ENCODE data around the gene BICDL1. TPM values are rescaled to one million over a fixed set of nuclear protein-coding genes. Genes with fewer than 3 reads are reported as not detected.

Gene BICDL1
- total and polyA plus RNA-seq, 2 of the 4 experiments (the other 2 are of a cell fraction): not detected

DNA sequence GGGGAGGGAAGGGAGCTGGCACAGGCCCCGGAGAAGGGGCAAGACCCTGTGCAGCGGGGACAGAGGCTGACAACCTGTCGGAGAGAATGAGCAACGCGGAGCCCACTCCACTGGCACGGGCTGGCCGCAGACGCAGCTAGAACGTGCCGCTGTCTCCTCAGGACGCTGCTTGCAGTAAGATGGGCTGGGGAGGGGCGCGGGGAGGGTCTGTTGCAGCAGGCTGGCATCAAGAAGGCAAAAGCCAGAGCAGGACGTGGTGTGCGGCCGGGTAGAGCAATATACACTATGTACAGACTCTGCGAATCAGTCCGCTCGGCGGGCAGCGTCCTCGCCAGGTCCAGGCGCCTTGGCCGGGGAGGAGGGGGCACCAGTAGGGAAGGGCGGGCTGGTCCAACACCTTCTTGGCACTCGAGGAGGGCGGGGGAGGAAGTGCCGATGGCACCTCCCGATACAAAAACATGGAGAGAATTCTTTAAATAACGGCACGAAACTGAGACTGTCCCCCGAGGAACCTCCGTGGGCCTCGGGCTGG lies 107.7 kb downstream of the BICDL1 start:
- Histone ChIP-seq H3K4me1 (ENCODE audit: control insufficient read depth, insufficient read depth, low read length) (peaks cover 7% of the 10 kb centered on the region; the same call in 1 of the 2 replicates), H3K9ac (ENCODE audit: low read depth, low read length) (no peak overlapping the region), H2BK120ac (ENCODE audit: low read depth, low read length) (no peak overlapping the region), H2AK5ac (ENCODE audit: low read depth, low read length) (no peak overlapping the region), H3K27ac (ENCODE audit: insufficient read depth, low read length) (no peak overlapping the region), H3K14ac (replicated peaks; ENCODE audit: low read depth, low read length) (no peak overlapping the region), H3K4ac (ENCODE audit: low read depth, low read length) (no peak overlapping the region), H3K27me3 (ENCODE audit: control insufficient read depth, insufficient read depth, low read length) (no peaks in the 10 kb centered on the region), H3K56ac (ENCODE audit: extremely low read depth, insufficient read depth, low read length) (no peak overlapping the region), H4K20me1 (ENCODE audit: insufficient read depth, low read length) (peaks cover 55% of the 10 kb centered on the region), H3K9me3 (ENCODE audit: control insufficient read depth, insufficient read depth, low read length) (no peaks in the 10 kb centered on the region), H3K4me3 (ENCODE audit: insufficient read depth, low read depth, low read length) (no peak overlapping the region), H4K91ac (ENCODE audit: insufficient read depth, low read depth, low read length) (no peak overlapping the region), H2AK9ac (replicated peaks; ENCODE audit: low read depth, low read length, poor library complexity) (no peak overlapping the region), H3K79me1 (ENCODE audit: low read depth in 1 of 2, low read length in 2 of 2) (peaks cover 5 to 51% of the 10 kb centered on the region in 2 experiments; a peak in 3 of 4 replicates), H3K9me1 (ENCODE audit: insufficient read depth, low read length) (peaks cover 11% of the 10 kb centered on the region), H2BK20ac (ENCODE audit: low read depth, low read length) (no peak overlapping the region), H3K23ac (ENCODE audit: low read depth, low read length) (no peak overlapping the region), H2BK5ac (ENCODE audit: low read depth, low read length, poor library complexity, severe bottlenecking) (no peak overlapping the region), H3K36me3 (ENCODE audit: control insufficient read depth, insufficient read depth, low read length) (peaks cover 54% of the 10 kb centered on the region), H2AFZ (replicated peaks; ENCODE audit: low read length, poor library complexity) (no peak overlapping the region), H3K4me2 (ENCODE audit: low read depth, low read length) (no peak overlapping the region), H4K5ac (ENCODE audit: low read depth, low read length) (no peak overlapping the region), H4K8ac (ENCODE audit: low read depth in 2 of 2, low read length in 2 of 2) (no peak overlapping the region), H3K18ac (ENCODE audit: low read depth, low read length) (no peak overlapping the region), H2BK15ac (ENCODE audit: low read depth, low read length) (no peak overlapping the region)
- CTCF ChIA-PET: no interaction called here
- no peak for DNase-seq
- WGBS, 2 experiments (ENCODE audit: extremely low coverage in 2 of 2, insufficient read length in 1 of 2): 95% methylated on average over 18 of the region's 34 CpGs; no CpG with 5 or more reads in 1 of the 2 experiments
- POLR2A ChIA-PET (ENCODE audit: unreplicated experiment): interaction anchor here (0.5 kb wide), 1 partner anchor 400 kb away, joined by 6 read pairs; no protein-coding TSS in a partner anchor
- dilution Hi-C loops (cut with HindIII; ENCODE audit: low sequenced_read_pairs, unreplicated experiment): no loop called here
- ATAC-seq (ENCODE audit: low read depth): no peak
- no TSS peak for BruUV-seq (replicated peaks)
- in situ Hi-C loops (cut with MboI; ENCODE audit: low sequenced_read_pairs): no loop called here
- TF ChIP-seq POLR2A (IDR thresholded peaks at IDR 0.05; ENCODE audit: low read depth, low read length): no peak
- TF ChIP-seq CHD1 (IDR thresholded peaks at IDR 0.05; ENCODE audit: low read depth, low read length): no peak
- no peak for TF ChIP-seq NFE2L2 (IDR thresholded peaks at IDR 0.05; ENCODE audit: low read depth, low read length)
- TF ChIP-seq RFX5 (IDR thresholded peaks at IDR 0.05; ENCODE audit: low read depth, low read length): no peak
- intact Hi-C loops (cut with micrococcal nuclease): no loop called here

All from IMR-90 (cell line).